Cardiac muscle cell (in vitro differentiated cells and primary cell): ENCODE measurements around the gene SHISA9. TPM values are rescaled to one million over a fixed set of nuclear protein-coding genes. Genes with fewer than 3 reads are reported as not detected.

Source experiments
- DNase-seq, 2 donors: peaks; one replicate each; pipeline versions ENCODE4 v3.0.0 to v3.0.0-alpha.2; 2010 to 2017; ENCODE audit warnings: low read depth in 1 of 2, low spot score in 1 of 2
- H3K27ac ChIP-seq: fragments of 200-600 bp; sonication (generic); 2 replicates; pipeline ENCODE4 v1.5.1; 2016
- H3K27me3 ChIP-seq: fragments of 200-600 bp; sonication (generic); 2 replicates; pipeline ENCODE4 v1.6.0; 2016; ENCODE audit warnings: control low read depth
- H3K36me3 ChIP-seq: fragments of 200-600 bp; sonication (generic); 2 replicates; pipeline ENCODE4 v1.5.1; 2016; ENCODE audit warnings: control low read depth
- H3K4me1 ChIP-seq: fragments of 200-600 bp; sonication (generic); 2 replicates; pipeline ENCODE4 v1.8.1; 2017; ENCODE audit warnings: low read depth, mild to moderate bottlenecking, mixed run types
- H3K4me3 ChIP-seq: fragments of 200-600 bp; sonication (generic); 2 replicates; pipeline ENCODE4 v1.5.1; 2016; ENCODE audit warnings: mild to moderate bottlenecking
- H3K9me3 ChIP-seq: fragments of 200-600 bp; sonication (generic); 2 replicates; pipeline ENCODE4 v1.5.1; 2017; ENCODE audit warnings: low read depth, mild to moderate bottlenecking, control low read depth
- polyA plus RNA-seq: library from polyadenylated mRNA; unstranded; fragments of >200 nt; fragmentation: Nextera tagmentation; extraction: Ambion mirVana; gene quantifications from 2 replicates; pipeline ENCODE4 v1.2.1, GENCODE V29; 2016
- total RNA-seq: library from RNA; depleted of rRNA; stranded (reverse); fragments of >200 nt; gene quantifications from 2 replicates; pipeline ENCODE4 v1.2.3, GENCODE V29; 2016
- TF ChIP-seq, protein P1 (sequence below): IDR thresholded peaks from 2 replicates; pipeline ENCODE4 v1.5.1; 2012; ENCODE audit warnings: low read depth, mild to moderate bottlenecking, low read length

The SHISA9 gene
- total and polyA plus RNA-seq, 2 experiments from 2014 or later: 0.03 TPM; not detected in 1

DNA sequence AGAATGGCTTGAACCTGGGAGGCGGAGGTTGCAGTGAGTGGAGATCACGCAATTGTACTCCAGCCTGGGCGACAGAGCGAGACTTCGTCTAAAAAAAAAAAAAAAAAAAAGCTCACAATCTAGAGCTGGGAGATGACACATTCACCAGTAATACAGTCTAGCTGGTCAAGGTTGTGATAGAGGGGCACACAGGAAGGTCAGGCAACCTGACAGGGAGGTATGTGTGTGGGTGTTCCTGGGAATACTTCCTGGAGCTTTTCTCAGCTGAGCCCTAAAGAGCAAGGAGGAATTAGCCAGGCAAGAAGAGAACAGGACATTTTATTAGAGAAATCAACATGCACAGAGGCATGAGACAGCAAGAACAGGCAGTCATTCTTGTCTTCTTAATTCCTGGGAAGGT, 216.7 kb downstream of the SHISA9 start:
- no peaks in the 10 kb centered on the region for H3K36me3 ChIP-seq
- no peak for DNase-seq
- no peak overlapping the region for H3K27ac ChIP-seq
- no peaks in the 10 kb centered on the region for H3K27me3 ChIP-seq
- H3K4me1 ChIP-seq: no peaks in the 10 kb centered on the region
- H3K9me3 ChIP-seq: no peaks in the 10 kb centered on the region
- H3K4me3 ChIP-seq: no peak overlapping the region
- TF ChIP-seq, protein P1, sequence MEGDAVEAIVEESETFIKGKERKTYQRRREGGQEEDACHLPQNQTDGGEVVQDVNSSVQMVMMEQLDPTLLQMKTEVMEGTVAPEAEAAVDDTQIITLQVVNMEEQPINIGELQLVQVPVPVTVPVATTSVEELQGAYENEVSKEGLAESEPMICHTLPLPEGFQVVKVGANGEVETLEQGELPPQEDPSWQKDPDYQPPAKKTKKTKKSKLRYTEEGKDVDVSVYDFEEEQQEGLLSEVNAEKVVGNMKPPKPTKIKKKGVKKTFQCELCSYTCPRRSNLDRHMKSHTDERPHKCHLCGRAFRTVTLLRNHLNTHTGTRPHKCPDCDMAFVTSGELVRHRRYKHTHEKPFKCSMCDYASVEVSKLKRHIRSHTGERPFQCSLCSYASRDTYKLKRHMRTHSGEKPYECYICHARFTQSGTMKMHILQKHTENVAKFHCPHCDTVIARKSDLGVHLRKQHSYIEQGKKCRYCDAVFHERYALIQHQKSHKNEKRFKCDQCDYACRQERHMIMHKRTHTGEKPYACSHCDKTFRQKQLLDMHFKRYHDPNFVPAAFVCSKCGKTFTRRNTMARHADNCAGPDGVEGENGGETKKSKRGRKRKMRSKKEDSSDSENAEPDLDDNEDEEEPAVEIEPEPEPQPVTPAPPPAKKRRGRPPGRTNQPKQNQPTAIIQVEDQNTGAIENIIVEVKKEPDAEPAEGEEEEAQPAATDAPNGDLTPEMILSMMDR: no peak

DNA sequence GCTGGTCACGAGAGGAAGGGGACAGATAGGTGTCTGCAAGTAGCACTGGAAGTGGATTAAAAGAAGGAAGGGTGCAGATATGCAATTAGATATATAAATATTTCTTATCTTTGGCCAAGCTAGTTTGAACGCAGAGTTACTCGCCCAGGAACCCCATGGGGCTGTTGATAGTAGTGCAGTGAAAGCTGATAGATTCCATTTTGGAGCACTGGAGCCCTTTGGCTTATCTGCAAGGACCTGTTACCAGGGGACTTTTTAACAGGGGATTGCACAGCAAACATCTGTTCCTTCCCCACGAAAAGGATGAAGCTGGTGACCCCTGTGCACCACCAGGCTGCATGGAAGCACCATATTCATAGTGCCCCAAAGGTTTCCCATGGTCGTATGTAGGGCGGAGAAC, 218.7 kb downstream of the SHISA9 start:
- H3K9me3 ChIP-seq: no peaks in the 10 kb centered on the region
- H3K4me1 ChIP-seq: no peaks in the 10 kb centered on the region
- H3K36me3 ChIP-seq: no peaks in the 10 kb centered on the region
- TF ChIP-seq, protein P1: no peak
- no peak overlapping the region for H3K4me3 ChIP-seq
- DNase-seq: no peak
- no peaks in the 10 kb centered on the region for H3K27me3 ChIP-seq
- no peak overlapping the region for H3K27ac ChIP-seq

DNA sequence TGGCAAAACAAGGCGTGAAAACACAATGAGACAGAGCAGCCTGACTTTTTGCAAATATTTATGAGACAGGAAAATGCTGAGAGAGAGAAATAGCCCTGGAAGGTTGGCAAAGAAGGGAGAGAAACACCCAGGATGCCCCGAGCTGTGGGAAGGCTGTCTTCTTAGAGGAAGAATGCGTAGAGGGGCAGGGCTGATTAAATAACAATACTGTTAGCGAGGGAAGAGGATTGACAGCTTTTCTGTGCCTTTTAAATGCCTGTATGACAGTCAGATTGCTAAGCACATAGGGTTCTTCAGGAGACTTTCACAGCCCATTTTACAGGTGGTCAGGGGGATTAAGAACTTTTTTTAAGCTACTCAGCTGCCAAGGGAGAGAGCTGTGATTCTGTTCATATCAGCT, 219.2 kb downstream of the SHISA9 start:
- no peaks in the 10 kb centered on the region for H3K4me1 ChIP-seq
- H3K36me3 ChIP-seq: no peaks in the 10 kb centered on the region
- no peak overlapping the region for H3K27ac ChIP-seq
- no peaks in the 10 kb centered on the region for H3K9me3 ChIP-seq
- TF ChIP-seq, protein P1: no peak
- DNase-seq: no peak
- no peak overlapping the region for H3K4me3 ChIP-seq
- no peaks in the 10 kb centered on the region for H3K27me3 ChIP-seq

DNA sequence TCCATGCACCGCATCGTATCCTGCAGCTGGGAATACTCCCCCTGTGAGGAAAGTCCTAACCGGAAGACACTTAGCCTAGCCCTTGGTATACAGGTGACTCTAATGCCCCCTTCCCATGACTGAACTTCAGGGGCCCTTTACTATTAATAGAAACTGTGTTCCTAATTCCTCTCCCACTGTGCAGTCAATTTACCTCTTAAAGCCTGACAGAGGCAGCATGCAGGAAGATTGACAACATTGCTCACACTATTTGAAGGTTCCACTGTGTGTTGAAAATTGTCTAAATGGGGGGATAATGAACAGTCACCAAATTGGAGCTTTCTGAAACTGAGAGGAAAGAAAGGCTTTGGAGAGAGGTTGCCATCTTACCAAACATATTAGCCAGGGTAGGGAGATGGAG, 222.6 kb downstream of the SHISA9 start:
- no peak overlapping the region for H3K27ac ChIP-seq
- H3K36me3 ChIP-seq: no peaks in the 10 kb centered on the region
- H3K4me1 ChIP-seq: no peaks in the 10 kb centered on the region
- TF ChIP-seq, protein P1: no peak
- no peaks in the 10 kb centered on the region for H3K9me3 ChIP-seq
- H3K4me3 ChIP-seq: no peak overlapping the region
- DNase-seq: no peak
- no peaks in the 10 kb centered on the region for H3K27me3 ChIP-seq

DNA sequence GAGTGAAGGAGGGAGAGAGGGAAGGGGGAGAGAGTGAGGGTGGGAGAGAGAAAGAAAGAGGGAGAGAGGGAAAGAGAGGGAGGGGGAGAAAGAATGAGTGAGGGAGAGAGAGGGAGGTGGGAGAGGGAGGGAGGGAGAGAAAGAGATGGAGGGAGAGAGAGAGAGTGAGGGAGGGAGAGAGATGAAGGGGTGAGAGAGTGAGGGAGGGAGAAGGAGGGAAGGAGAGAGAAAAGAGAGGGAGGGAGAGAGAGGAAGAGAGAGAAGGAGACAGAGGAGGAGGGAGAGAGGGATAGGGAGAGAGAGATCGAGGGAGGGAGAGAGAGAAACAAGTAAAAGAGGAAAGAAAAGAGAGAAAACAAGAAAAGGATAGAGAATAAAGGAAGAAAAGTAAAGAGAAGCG, 225.7 kb downstream of the SHISA9 start:
- no peaks in the 10 kb centered on the region for H3K4me1 ChIP-seq
- no peak overlapping the region for H3K4me3 ChIP-seq
- DNase-seq: no peak
- no peak overlapping the region for H3K27ac ChIP-seq
- TF ChIP-seq, protein P1: no peak
- no peaks in the 10 kb centered on the region for H3K9me3 ChIP-seq
- H3K27me3 ChIP-seq: no peaks in the 10 kb centered on the region
- H3K36me3 ChIP-seq: no peaks in the 10 kb centered on the region

DNA sequence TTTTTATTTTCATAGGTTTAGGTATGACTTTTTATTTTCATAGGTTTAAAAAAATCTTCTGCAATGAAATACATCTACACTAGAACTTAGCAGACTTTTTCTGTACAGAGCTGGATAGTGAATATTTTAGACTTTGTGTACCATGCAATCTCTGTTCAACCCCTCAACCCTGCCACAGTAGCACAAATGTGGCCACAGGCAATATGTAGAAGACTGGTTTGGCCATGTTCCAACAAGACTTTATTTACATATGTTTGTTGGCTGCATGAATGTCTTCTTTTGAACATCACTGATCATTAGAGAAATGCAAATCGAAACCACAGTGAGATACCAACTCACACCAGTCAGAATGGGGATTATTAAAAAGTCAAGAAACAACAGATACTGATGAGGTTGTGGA, 229.2 kb downstream of the SHISA9 start:
- Histone ChIP-seq H3K27me3 (no peaks in the 10 kb centered on the region), H3K9me3 (no peaks in the 10 kb centered on the region), H3K4me3 (no peak overlapping the region), H3K4me1 (no peaks in the 10 kb centered on the region), H3K36me3 (no peaks in the 10 kb centered on the region), H3K27ac (no peak overlapping the region)
- no peak for DNase-seq
- TF ChIP-seq, protein P1: no peak
